Measurements from ENCODE around the gene NFIX. TPM values are rescaled to one million over a fixed set of nuclear protein-coding genes. Genes with fewer than 3 reads are reported as not detected.

Gene NFIX
- total and polyA plus RNA-seq, 9 of the 15 experiments (the other 6 are each of a cell fraction or from before 2014, with no cell fraction given): 0.28 to 26.8 (median 5.4) TPM

GRCh38 chr19:13098277-13099072, 103.2 kb downstream of the NFIX start (continued):
- TF ChIP-seq ZBTB49 (CRISPR knock-in tag; IDR thresholded peaks at IDR 0.05; ENCODE audit: borderline replicate concordance): no peak
- no peak for TF ChIP-seq CGGBP1 (CRISPR knock-in tag; IDR thresholded peaks at IDR 0.05)
- no peak for TF ChIP-seq JUN (IDR thresholded peaks at IDR 0.05; ENCODE audit: borderline replicate concordance, low read depth, low read length)
- TF ChIP-seq JUN (CRISPR knock-in tag; IDR thresholded peaks at IDR 0.05; ENCODE audit: borderline replicate concordance): no peak
- no peak for TF ChIP-seq SMAD3 (CRISPR knock-in tag; conservative IDR thresholded peaks at IDR 0.05)
- peak in 1 of 2 experiments; percentile 19; a peak in 2 of 4 replicates for TF ChIP-seq RAD21 (CRISPR knock-in tag; conservative IDR thresholded peaks at IDR 0.05 in 1 of 2, IDR thresholded peaks at IDR 0.05 in 1 of 2)
- TF ChIP-seq SAP30 (IDR thresholded peaks at IDR 0.05; ENCODE audit: borderline replicate concordance, insufficient read depth, low read depth, low read length, poor library complexity, severe bottlenecking): no peak
- no peak for TF ChIP-seq CEBPB (tag; IDR thresholded peaks at IDR 0.05)
- no peak for TF ChIP-seq MECOM (CRISPR knock-in tag; IDR thresholded peaks at IDR 0.05)
- peak; percentile 91 for TF ChIP-seq ZNF77 (CRISPR knock-in tag; IDR thresholded peaks at IDR 0.05)
- TF ChIP-seq MTA2 (IDR thresholded peaks at IDR 0.05; ENCODE audit: low read depth): no peak
- TF ChIP-seq KLF1 (tag; IDR thresholded peaks at IDR 0.05): no peak
- TF ChIP-seq HMG20A (CRISPR knock-in tag; conservative IDR thresholded peaks at IDR 0.05): peak; percentile 36; the same call in 1 of the 2 replicates
- TF ChIP-seq NFYB (IDR thresholded peaks at IDR 0.05; ENCODE audit: extremely low read depth, insufficient read length): no peak
- no peak for TF ChIP-seq ZNF586 (CRISPR knock-in tag; conservative IDR thresholded peaks at IDR 0.05)
- TF ChIP-seq PHTF2 (CRISPR knock-in tag; IDR thresholded peaks at IDR 0.05): peak; percentile 81; the same call in 1 of the 2 replicates
- no peak for TF ChIP-seq ZNF217 (CRISPR knock-in tag; IDR thresholded peaks at IDR 0.05)
- 0 out of 2 replicates have a peak, but pooled peaks have one; percentile 11 for TF ChIP-seq SMARCE1 (IDR thresholded peaks at IDR 0.05)
- peak; percentile 76 for TF ChIP-seq E2F8 (IDR thresholded peaks at IDR 0.05; ENCODE audit: low read depth, partially characterized antibody)
- no peak for TF ChIP-seq TFAM (CRISPR knock-in tag; conservative IDR thresholded peaks at IDR 0.05)
- no peak for TF ChIP-seq CHD4 (IDR thresholded peaks at IDR 0.05; ENCODE audit: insufficient read depth, insufficient replicate concordance, low read depth, low read length, poor library complexity, severe bottlenecking)
- no peak; the same call in 1 of the 2 replicates for TF ChIP-seq ZNF589 (CRISPR knock-in tag; IDR thresholded peaks at IDR 0.05; ENCODE audit: low read depth)
